Glutamatergic neuron (in vitro differentiated cells): ENCODE measurements around the gene CAMK1G. TPM values are rescaled to one million over a fixed set of nuclear protein-coding genes. Genes with fewer than 3 reads are reported as not detected.
A peak's percentile ranks its signal among the peaks of the same experiment; 100 is the strongest.

Experiments used
- DNase-seq: peaks from one replicate; pipeline ENCODE4 v3.0.0; 2022
- H3K27ac Mint-ChIP-seq: one replicate; pipeline ENCODE4 v1.8.0; 2020; ENCODE audit warnings: mild to moderate bottlenecking, mixed read lengths, inconsistent platforms; ENCODE audit not compliant: unreplicated experiment
- H3K27me3 Mint-ChIP-seq: one replicate; pipeline ENCODE4 v1.8.0; 2020; ENCODE audit warnings: mild to moderate bottlenecking, moderate library complexity, mixed read lengths, inconsistent platforms; ENCODE audit not compliant: unreplicated experiment
- H3K36me3 Mint-ChIP-seq: one replicate; pipeline ENCODE4 v1.8.0; 2020; ENCODE audit warnings: mild to moderate bottlenecking, mixed read lengths, inconsistent platforms; ENCODE audit not compliant: unreplicated experiment
- H3K4me1 Mint-ChIP-seq: one replicate; pipeline ENCODE4 v1.8.0; 2020; ENCODE audit warnings: mild to moderate bottlenecking, low read depth, mixed read lengths, inconsistent platforms; ENCODE audit not compliant: unreplicated experiment
- H3K4me3 Mint-ChIP-seq: one replicate; pipeline ENCODE4 v1.8.0; 2020; ENCODE audit warnings: mild to moderate bottlenecking, mixed read lengths, inconsistent platforms; ENCODE audit not compliant: unreplicated experiment
- H3K9me3 Mint-ChIP-seq: one replicate; pipeline ENCODE4 v1.8.0; 2020; ENCODE audit warnings: mild to moderate bottlenecking, moderate library complexity, mixed read lengths, inconsistent platforms; ENCODE audit not compliant: unreplicated experiment
- CTCF ChIP-seq: fragments of 200-600 bp; sonication (generic); IDR thresholded peaks from one replicate; pipeline ENCODE4 v1.5.0; 2021; ENCODE audit not compliant: partially characterized antibody, unreplicated experiment
- long read RNA-seq: library from polyadenylated mRNA; unstranded; transcript quantifications from one replicate; pipeline ENCODE4 v2.0.0, GENCODE V29; 2020; ENCODE audit not compliant: unreplicated experiment
- total RNA-seq: library from RNA; stranded (reverse); fragmentation: NEBNext Ultra II Directional; extraction: Animal tissue kit (Norgen Biotek cat#: 25700); gene quantifications from one replicate; pipeline ENCODE4 v1.2.1, GENCODE V29; 2021; ENCODE audit not compliant: unreplicated experiment

CAMK1G gene
- 2.0 TPM for total RNA-seq
- long read RNA-seq: 0 reads

GRCh38 chr1:209583408-209583807 is at the start of gene CAMK1G:
Gene CAMK1G, plus strand, starts transcription at chr1:209583714. Its CDS starts 11,270 bp downstream, at chr1:209594984.
- DNase-seq: peak; percentile 43
- Mint-ChIP-seq H3K27ac (no peak within 1 kb of the TSS), H3K27me3 (peaks cover 3% of the 10 kb centered on the region), H3K4me1 (no peaks in the 10 kb centered on the region), H3K4me3 (no peak within 1 kb of the TSS), H3K9me3 (no peaks in the 10 kb centered on the region), H3K36me3 (no peaks in the 10 kb centered on the region)
- TF ChIP-seq CTCF: no peak

GRCh38 chr1:209534496-209535250 is 48.8 kb upstream of the CAMK1G start:
- TF ChIP-seq CTCF: no peak
- Mint-ChIP-seq H3K4me1 (no peaks in the 10 kb centered on the region), H3K36me3 (no peaks in the 10 kb centered on the region), H3K27ac (no peak overlapping the region), H3K4me3 (no peak overlapping the region), H3K27me3 (peaks cover 2% of the 10 kb centered on the region), H3K9me3 (no peaks in the 10 kb centered on the region)
- no peak for DNase-seq

GRCh38 chr1:209536843-209537242 is 46.7 kb upstream of the CAMK1G start:
- Mint-ChIP-seq H3K36me3 (no peaks in the 10 kb centered on the region), H3K27ac (no peak overlapping the region), H3K4me3 (no peak overlapping the region), H3K4me1 (no peaks in the 10 kb centered on the region), H3K27me3 (peaks cover 2% of the 10 kb centered on the region), H3K9me3 (no peaks in the 10 kb centered on the region)
- no peak for DNase-seq
- TF ChIP-seq CTCF: no peak

- no peak overlapping the region for H3K4me3 Mint-ChIP-seq
- TF ChIP-seq CTCF: no peak
- H3K36me3 Mint-ChIP-seq: no peaks in the 10 kb centered on the region
- no peaks in the 10 kb centered on the region for H3K4me1 Mint-ChIP-seq
- no peaks in the 10 kb centered on the region for H3K9me3 Mint-ChIP-seq
- peaks cover 2% of the 10 kb centered on the region for H3K27me3 Mint-ChIP-seq
- DNase-seq: no peak
- no peak overlapping the region for H3K27ac Mint-ChIP-seq
Measured at GRCh38 chr1:209537336-209538114, 46.0 kb upstream of the CAMK1G start.

GRCh38 chr1:209539576-209539975 is 43.9 kb upstream of the CAMK1G start:
- Mint-ChIP-seq H3K4me3 (no peak overlapping the region), H3K27me3 (peaks cover under 1% of the 10 kb centered on the region), H3K27ac (no peak overlapping the region), H3K9me3 (peaks cover 2% of the 10 kb centered on the region), H3K4me1 (no peaks in the 10 kb centered on the region), H3K36me3 (no peaks in the 10 kb centered on the region)
- DNase-seq: no peak
- no peak for TF ChIP-seq CTCF
